Mesothelial cell of epicardium (in vitro differentiated cells): ENCODE data around the gene TEX53. TPM values are rescaled to one million over a fixed set of nuclear protein-coding genes. Genes with fewer than 3 reads are reported as not detected.

ENCODE experiments used
- DNase-seq, 2 experiments: peaks; one replicate each; pipeline ENCODE4 v3.0.0; 2021; ENCODE audit warnings: low spot score in 2 of 2; ENCODE audit not compliant: unreplicated experiment in 2 of 2
- H3K27ac Mint-ChIP-seq: 2 replicates; pipeline ENCODE4 v1.8.0; 2021; ENCODE audit warnings: mixed read lengths
- H3K27me3 Mint-ChIP-seq: 2 replicates; pipeline ENCODE4 v1.8.0; 2021; ENCODE audit warnings: low read depth, mixed read lengths
- H3K36me3 Mint-ChIP-seq: 2 replicates; pipeline ENCODE4 v1.8.0; 2021; ENCODE audit warnings: mixed read lengths
- H3K4me1 Mint-ChIP-seq: 2 replicates; pipeline ENCODE4 v1.8.0; 2021; ENCODE audit warnings: mixed read lengths
- H3K4me3 Mint-ChIP-seq: 2 replicates; pipeline ENCODE4 v1.8.0; 2021; ENCODE audit warnings: mild to moderate bottlenecking, moderate library complexity, mixed read lengths
- H3K9me3 Mint-ChIP-seq: 2 replicates; pipeline ENCODE4 v1.8.0; 2021; ENCODE audit warnings: mixed read lengths
- total RNA-seq: library from RNA; stranded (reverse); gene quantifications from 3 replicates; pipeline ENCODE4 v1.2.1, GENCODE V29; 2021
- TF ChIP-seq, protein P1 (sequence below): fragments of 200-600 bp; sonication (generic); IDR thresholded peaks from one replicate; pipeline ENCODE4 v1.5.0; 2021; ENCODE audit warnings: antibody characterized with exemption; ENCODE audit not compliant: unreplicated experiment

TEX53 gene
- total RNA-seq, 1 donor from 2014 or later: not detected

DNA sequence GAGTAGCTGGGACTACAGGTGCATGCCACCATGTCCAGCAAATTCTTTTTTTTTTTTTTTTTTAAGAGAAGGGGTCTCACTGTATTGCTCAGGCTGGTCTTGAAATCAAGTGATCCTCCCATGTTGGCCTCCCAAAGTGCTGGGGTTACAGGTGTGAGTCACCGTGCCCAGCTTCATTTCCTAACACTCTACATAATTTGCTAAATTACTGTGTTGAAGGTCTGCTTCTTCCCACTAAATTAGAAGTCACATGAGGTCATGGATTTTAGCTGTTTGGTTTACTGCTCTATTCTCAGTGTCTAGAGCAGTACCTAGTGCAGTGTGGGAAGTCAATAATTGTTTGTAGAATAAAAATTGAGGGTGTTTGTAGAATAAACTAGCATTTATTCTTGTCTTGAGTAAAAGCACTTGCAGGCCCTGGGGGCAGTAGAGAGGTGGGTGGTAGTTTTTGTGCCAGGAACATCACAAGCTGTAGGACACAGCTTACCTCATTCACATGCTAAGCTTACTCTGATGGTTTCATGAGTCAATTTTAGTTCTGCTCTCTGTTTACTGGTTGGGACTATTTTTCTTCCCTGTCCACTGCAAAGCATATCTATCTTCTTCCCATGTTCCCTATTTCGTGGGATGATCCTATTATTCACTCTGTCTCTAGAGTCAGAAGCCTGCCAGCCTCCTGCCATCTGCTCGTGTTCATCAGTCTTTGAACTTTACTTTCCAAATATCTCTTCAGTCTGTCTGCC lies 17.4 kb upstream of the TEX53 start:
- H3K4me3 Mint-ChIP-seq: no peak overlapping the region
- no peak for DNase-seq
- TF ChIP-seq, protein P1, sequence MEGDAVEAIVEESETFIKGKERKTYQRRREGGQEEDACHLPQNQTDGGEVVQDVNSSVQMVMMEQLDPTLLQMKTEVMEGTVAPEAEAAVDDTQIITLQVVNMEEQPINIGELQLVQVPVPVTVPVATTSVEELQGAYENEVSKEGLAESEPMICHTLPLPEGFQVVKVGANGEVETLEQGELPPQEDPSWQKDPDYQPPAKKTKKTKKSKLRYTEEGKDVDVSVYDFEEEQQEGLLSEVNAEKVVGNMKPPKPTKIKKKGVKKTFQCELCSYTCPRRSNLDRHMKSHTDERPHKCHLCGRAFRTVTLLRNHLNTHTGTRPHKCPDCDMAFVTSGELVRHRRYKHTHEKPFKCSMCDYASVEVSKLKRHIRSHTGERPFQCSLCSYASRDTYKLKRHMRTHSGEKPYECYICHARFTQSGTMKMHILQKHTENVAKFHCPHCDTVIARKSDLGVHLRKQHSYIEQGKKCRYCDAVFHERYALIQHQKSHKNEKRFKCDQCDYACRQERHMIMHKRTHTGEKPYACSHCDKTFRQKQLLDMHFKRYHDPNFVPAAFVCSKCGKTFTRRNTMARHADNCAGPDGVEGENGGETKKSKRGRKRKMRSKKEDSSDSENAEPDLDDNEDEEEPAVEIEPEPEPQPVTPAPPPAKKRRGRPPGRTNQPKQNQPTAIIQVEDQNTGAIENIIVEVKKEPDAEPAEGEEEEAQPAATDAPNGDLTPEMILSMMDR: no peak
- H3K4me1 Mint-ChIP-seq: peaks cover 51% of the 10 kb centered on the region
- H3K27ac Mint-ChIP-seq: peak overlapping the region; percentile 68
- H3K27me3 Mint-ChIP-seq: no peaks in the 10 kb centered on the region
- peaks cover 12% of the 10 kb centered on the region for H3K9me3 Mint-ChIP-seq
- H3K36me3 Mint-ChIP-seq: peaks cover 4% of the 10 kb centered on the region

DNA sequence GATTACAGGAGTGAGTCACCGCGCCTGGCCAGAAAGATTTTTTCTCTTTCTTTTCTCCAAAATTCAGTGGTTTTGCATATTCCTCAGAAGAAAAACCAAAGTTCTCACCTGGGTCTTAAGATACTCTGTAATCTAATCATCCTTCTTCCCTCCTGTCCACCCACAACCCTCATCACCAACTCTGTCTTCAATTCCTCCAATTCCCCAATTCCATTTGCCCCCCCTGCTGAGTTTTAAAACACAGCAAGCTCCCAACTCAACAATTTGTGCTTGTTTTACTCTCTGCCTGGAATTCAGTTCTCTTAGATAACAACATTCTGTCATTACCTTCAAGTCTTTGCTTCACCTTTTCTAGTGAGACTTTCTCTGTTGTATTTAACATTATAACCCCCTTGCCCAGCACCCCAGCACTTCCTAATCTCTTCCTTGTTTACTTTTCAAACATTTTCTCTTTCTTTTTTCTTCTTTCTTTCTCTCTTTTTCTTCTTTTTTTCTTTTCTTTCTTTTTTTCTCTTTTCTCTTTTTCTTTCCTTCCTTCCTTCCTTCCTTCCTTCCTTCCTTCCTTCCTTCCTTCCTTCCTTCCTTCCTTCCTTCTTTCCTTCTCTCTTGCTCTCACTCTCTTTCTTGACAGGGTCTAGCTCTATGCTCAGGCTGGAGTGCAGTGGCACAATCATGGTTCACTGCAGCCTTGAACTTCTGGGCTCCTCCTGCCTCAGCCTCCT lies 16.6 kb upstream of the TEX53 start:
- TF ChIP-seq, protein P1: no peak
- Mint-ChIP-seq H3K4me1 (peaks cover 45% of the 10 kb centered on the region), H3K9me3 (peaks cover 12% of the 10 kb centered on the region), H3K36me3 (peaks cover 4% of the 10 kb centered on the region), H3K4me3 (no peak overlapping the region), H3K27me3 (no peaks in the 10 kb centered on the region), H3K27ac (peak overlapping the region; percentile 39)
- DNase-seq: no peak

DNA sequence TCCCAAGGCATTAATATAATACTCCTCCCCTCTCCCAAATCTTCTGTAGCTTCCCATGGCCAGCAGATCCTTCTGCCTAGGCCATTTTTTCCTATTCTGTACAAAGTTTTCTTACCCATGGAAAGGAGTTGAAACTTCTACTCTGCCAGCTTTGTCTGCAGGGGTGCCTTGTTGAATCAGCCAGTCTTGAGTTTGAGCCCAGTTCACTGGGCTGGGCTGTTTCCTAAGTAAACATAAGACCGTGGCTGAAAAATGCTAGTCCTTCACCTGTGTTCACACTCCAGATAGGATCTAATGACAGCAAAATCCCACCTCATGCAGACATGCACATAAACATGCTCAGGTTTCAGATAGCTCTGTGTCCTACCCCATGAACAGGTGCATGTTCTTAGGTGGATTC lies 14.0 kb upstream of the TEX53 start:
- H3K36me3 Mint-ChIP-seq: peaks cover 4% of the 10 kb centered on the region
- peaks cover 12% of the 10 kb centered on the region for H3K9me3 Mint-ChIP-seq
- TF ChIP-seq, protein P1: no peak
- no peak overlapping the region for H3K27ac Mint-ChIP-seq
- no peaks in the 10 kb centered on the region for H3K27me3 Mint-ChIP-seq
- no peak overlapping the region for H3K4me3 Mint-ChIP-seq
- no peak for DNase-seq
- peaks cover 20% of the 10 kb centered on the region for H3K4me1 Mint-ChIP-seq

DNA sequence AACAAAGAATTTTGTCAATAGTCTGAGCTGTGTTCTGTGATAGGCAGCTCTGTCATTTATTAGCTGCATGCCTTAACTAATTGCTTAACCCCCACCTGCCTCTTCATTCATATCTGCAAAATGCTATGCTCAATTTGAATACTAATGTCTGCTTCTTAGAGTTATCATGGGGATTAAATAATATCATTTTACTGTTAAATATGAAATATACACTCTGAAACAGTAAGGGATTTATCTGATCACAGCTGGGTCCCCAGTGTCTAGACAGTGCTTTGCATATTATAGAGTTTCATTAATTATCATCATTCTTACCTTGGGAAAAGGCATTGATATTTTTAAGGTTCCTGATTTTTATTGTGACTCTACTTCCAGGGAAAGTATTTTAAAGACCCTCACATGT lies 12.4 kb upstream of the TEX53 start:
- no peaks in the 10 kb centered on the region for H3K27me3 Mint-ChIP-seq
- TF ChIP-seq, protein P1: no peak
- DNase-seq: no peak
- peaks cover 4% of the 10 kb centered on the region for H3K36me3 Mint-ChIP-seq
- no peak overlapping the region for H3K27ac Mint-ChIP-seq
- H3K9me3 Mint-ChIP-seq: peaks cover 12% of the 10 kb centered on the region
- peaks cover 6% of the 10 kb centered on the region for H3K4me1 Mint-ChIP-seq
- H3K4me3 Mint-ChIP-seq: no peak overlapping the region

DNA sequence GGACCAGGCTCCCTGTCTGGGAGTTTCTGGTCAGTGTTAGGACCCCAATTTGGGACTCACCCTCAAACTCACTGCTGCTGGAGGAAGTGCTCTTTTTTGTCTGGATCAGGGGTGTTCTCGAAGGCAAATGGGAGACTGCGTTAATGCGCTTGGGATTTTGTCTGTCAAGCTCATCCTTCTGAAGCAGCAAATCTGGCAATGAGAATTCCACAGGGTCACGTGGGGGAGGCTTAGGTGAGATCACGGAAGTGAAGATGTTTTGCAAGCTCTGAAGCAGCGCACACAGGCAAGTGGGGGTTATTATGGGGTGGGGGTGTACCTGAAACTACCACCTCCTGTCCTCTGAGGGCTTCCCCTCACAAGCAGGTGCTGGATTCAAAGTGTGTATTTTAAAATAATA lies 10.5 kb upstream of the TEX53 start:
- no peak for DNase-seq
- H3K36me3 Mint-ChIP-seq: peaks cover 4% of the 10 kb centered on the region
- H3K27me3 Mint-ChIP-seq: peaks cover 2% of the 10 kb centered on the region
- H3K9me3 Mint-ChIP-seq: peaks cover 8% of the 10 kb centered on the region
- TF ChIP-seq, protein P1: no peak
- H3K27ac Mint-ChIP-seq: no peak overlapping the region
- no peaks in the 10 kb centered on the region for H3K4me1 Mint-ChIP-seq
- no peak overlapping the region for H3K4me3 Mint-ChIP-seq
